ENCODE measurements around the gene LRRC8C.

- no peak for TF ChIP-seq CTCF (IDR thresholded peaks at IDR 0.05; ENCODE audit: low read depth, low read length, poor library complexity, severe bottlenecking)
- TF ChIP-seq EZH2phosphoT487 (IDR thresholded peaks at IDR 0.05; ENCODE audit: borderline replicate concordance, low read length), result no peak
These were observed 113.7 kb downstream of the LRRC8C start for GRCh38 chr1:89746424-89747149.

All from DOHH2 (cell line).